ENCODE data around the gene COL9A3. TPM values are rescaled to one million over a fixed set of nuclear protein-coding genes. Genes with fewer than 3 reads are reported as not detected.

The COL9A3 gene
- total and polyA plus RNA-seq, 2 donors, result 4.1 to 7.0 TPM

DNA sequence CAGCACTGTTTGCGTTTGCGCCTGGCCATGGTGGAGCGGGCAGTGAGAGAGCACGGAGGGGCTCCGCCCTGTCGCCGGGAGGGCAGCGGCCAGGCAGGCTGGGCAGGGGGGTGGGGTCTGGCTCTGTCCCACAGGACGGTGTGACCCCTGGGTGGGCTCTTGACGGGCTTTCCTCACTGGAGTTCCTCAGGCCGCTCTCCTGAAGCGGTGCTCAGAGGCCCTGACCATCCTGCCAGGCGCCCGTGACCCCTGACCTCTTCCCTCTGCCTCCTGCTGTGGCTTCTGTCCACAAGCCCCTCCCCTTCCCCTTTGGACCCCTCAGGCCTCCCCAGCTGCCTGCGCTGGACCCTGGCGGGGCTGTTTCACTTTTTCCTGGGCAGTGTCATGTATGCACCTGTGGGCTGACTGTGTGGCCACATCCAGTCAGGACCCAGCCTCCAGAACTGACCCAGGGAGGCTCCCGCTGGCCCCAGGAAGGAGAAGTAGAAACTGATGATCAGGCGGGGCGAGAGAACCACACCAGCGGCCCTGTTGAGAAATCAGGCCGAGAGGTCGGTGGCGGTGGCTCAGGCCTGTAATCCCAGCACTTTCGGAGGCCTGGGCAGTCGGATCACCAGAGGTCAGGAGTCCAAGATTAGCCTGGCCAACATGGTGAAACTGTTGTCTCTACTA lies 11.0 kb upstream of the COL9A3 start:
- Histone ChIP-seq H3K27me3 (ENCODE audit: control insufficient read depth in 2 of 2, insufficient read depth in 1 of 2, low read length in 1 of 2) (no peaks in the 10 kb centered on the region), H3K9me3 (ENCODE audit: control insufficient read depth in 2 of 2, insufficient read depth in 1 of 2, low read length in 1 of 2) (no peaks in the 10 kb centered on the region), H3K27ac (ENCODE audit: low read depth in 1 of 2, low read length in 1 of 2) (peak overlapping the region in 1 of 2 donors; percentile 46), H3K4me1 (ENCODE audit: control insufficient read depth in 2 of 2, insufficient read depth in 2 of 2, low read length in 2 of 2) (peaks cover 13 to 24% of the 10 kb centered on the region in 2 donors), H3K4me3 (ENCODE audit: low read length in 2 of 2) (peak overlapping the region; percentile 59 to 86), H3K36me3 (ENCODE audit: control insufficient read depth in 2 of 2, insufficient read depth in 2 of 2, low read length in 1 of 2) (peaks cover 37 to 42% of the 10 kb centered on the region in 2 donors)
- WGBS, result 58% methylated on average over 25 of the region's 25 CpGs
- DNase-seq (ENCODE audit: low read depth in 6 of 9, low spot score in 9 of 9), result no peak

DNA sequence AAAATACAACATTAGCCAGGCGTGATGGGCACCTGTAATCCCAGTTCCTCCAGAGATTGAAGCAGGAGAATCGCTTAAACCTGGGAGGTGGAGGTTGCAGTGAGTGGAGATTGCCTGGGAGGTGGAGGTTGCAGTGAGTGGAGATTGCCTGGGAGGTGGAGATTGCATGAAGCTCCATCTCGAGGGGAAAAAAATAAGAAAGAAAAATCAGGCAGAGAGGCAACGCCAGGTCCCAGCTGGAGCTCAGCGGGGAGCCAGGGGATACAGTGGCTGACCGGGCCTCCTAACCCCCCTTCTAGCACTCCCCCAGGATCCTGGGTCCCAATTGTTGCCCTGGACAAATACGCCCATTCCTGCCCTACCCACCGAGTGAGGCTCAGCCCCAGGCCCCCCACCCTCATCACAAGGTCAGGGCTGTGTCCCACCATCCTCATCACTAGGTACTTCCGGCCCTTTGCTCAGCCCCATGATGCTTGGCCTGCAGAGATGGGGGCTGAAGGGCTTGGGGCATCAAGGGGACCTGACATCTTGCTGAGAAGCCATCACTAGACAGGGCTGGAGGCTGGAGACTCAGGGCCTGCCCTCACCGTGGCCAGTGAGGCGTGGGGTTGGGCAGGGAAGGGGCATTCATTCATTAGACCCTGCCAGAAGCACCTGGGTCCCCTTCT lies 10.3 kb upstream of the COL9A3 start:
- no peak overlapping the region for H3K4me3 ChIP-seq (ENCODE audit: low read length in 2 of 2)
- H3K4me1 ChIP-seq (ENCODE audit: control insufficient read depth in 2 of 2, insufficient read depth in 2 of 2, low read length in 2 of 2), result peaks cover 13 to 24% of the 10 kb centered on the region in 2 donors
- no peak for DNase-seq (ENCODE audit: low read depth in 6 of 9, low spot score in 9 of 9)
- H3K9me3 ChIP-seq (ENCODE audit: control insufficient read depth in 2 of 2, insufficient read depth in 1 of 2, low read length in 1 of 2), result no peaks in the 10 kb centered on the region
- 86% methylated on average over 11 of the region's 11 CpGs for WGBS
- H3K27ac ChIP-seq (ENCODE audit: low read depth in 1 of 2, low read length in 1 of 2), result no peak overlapping the region
- no peaks in the 10 kb centered on the region for H3K27me3 ChIP-seq (ENCODE audit: control insufficient read depth in 2 of 2, insufficient read depth in 1 of 2, low read length in 1 of 2)
- H3K36me3 ChIP-seq (ENCODE audit: control insufficient read depth in 2 of 2, insufficient read depth in 2 of 2, low read length in 1 of 2), result peaks cover 40 to 45% of the 10 kb centered on the region in 2 donors

DNA sequence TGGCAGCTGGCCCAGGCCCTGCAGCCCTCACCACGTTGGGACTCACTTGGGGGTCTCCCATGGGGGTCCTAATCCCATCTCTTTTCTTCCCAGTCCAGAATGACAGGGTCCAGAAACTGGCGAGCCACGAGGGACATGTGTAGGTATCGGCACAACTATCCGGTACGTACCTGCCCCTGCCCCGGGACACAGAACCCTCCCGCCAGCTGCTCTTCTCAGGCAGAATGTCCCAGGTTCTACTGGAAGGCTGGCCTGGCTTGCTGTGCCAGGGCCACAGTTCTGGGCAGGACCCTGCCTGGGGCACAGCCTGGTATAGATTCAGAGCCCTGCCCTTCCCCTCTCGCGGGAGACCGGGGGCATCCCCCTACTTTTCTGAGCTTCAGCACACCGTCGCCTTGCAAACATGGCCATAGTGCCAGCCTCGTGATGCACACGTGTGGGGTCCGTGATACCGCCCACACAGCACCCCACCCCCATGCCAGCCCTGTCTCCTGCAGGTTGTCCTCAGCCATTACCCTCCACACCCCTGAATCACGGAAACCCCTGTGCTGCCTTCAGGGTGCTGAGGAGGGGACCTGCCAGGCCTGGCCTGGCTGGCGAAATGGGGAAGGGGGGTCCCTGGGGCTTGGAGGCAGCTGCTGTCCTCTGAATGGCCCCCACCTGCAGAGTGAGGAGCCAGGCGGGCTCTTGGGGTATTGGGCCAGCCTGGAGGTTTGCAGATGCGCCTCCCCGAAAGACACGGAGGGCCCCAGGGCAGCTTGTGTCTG lies 9.2 kb upstream of the COL9A3 start:
- H3K9me3 ChIP-seq (ENCODE audit: control insufficient read depth in 2 of 2, insufficient read depth in 1 of 2, low read length in 1 of 2), result no peaks in the 10 kb centered on the region
- H3K4me1 ChIP-seq (ENCODE audit: control insufficient read depth in 2 of 2, insufficient read depth in 2 of 2, low read length in 2 of 2), result peaks cover 13 to 24% of the 10 kb centered on the region in 2 donors
- no peak overlapping the region for H3K4me3 ChIP-seq (ENCODE audit: low read length in 2 of 2)
- H3K27me3 ChIP-seq (ENCODE audit: control insufficient read depth in 2 of 2, insufficient read depth in 1 of 2, low read length in 1 of 2), result no peaks in the 10 kb centered on the region
- DNase-seq (ENCODE audit: low read depth in 6 of 9, low spot score in 9 of 9), result no peak
- WGBS, result 96% methylated on average over 23 of the region's 23 CpGs
- peaks cover 50 to 54% of the 10 kb centered on the region in 2 donors for H3K36me3 ChIP-seq (ENCODE audit: control insufficient read depth in 2 of 2, insufficient read depth in 2 of 2, low read length in 1 of 2)
- no peak overlapping the region for H3K27ac ChIP-seq (ENCODE audit: low read depth in 1 of 2, low read length in 1 of 2)

DNA sequence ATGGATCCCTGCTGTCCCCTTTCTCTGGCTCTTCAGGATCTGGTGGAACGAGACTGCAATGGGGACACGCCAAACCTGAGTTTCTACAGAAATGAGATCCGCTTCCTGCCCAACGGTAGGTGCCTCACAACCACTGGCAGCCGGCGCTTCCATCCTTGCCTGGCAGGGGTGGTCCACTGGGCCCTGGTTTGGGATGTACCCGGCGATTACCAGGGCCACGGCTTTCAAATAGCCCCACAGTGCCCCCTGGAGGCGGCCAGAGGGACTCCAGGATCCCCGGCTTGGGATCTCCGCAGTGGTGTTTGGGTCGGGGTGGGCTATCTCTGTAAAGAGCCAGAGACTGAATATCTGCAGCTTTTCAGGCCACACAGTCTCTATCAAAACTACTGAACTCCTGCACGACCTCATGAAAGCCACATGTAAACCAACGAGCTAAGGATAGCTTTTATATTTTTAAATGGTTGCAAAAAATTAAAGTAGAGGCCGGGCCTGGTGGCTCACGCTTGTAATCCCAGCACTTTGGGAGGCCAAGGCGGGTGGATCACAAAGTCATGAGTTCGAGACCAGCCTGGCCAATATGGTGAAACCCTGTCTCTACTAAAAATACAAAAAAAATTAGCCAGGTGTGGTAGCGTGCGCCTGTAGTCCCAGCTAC lies 8.5 kb upstream of the COL9A3 start:
- Histone ChIP-seq H3K36me3 (ENCODE audit: control insufficient read depth in 2 of 2, insufficient read depth in 2 of 2, low read length in 1 of 2) (peaks cover 54 to 59% of the 10 kb centered on the region in 2 donors), H3K9me3 (ENCODE audit: control insufficient read depth in 2 of 2, insufficient read depth in 1 of 2, low read length in 1 of 2) (no peaks in the 10 kb centered on the region), H3K27me3 (ENCODE audit: control insufficient read depth in 2 of 2, insufficient read depth in 1 of 2, low read length in 1 of 2) (no peaks in the 10 kb centered on the region), H3K27ac (ENCODE audit: low read depth in 1 of 2, low read length in 1 of 2) (no peak overlapping the region), H3K4me1 (ENCODE audit: control insufficient read depth in 2 of 2, insufficient read depth in 2 of 2, low read length in 2 of 2) (peaks cover 13 to 24% of the 10 kb centered on the region in 2 donors), H3K4me3 (ENCODE audit: low read length in 2 of 2) (no peak overlapping the region)
- WGBS, result 58% methylated on average over 21 of the region's 21 CpGs
- DNase-seq (ENCODE audit: low read depth in 6 of 9, low spot score in 9 of 9), result peak in 4 of 9 donors; percentile 36 to 67 (median 56)

DNA sequence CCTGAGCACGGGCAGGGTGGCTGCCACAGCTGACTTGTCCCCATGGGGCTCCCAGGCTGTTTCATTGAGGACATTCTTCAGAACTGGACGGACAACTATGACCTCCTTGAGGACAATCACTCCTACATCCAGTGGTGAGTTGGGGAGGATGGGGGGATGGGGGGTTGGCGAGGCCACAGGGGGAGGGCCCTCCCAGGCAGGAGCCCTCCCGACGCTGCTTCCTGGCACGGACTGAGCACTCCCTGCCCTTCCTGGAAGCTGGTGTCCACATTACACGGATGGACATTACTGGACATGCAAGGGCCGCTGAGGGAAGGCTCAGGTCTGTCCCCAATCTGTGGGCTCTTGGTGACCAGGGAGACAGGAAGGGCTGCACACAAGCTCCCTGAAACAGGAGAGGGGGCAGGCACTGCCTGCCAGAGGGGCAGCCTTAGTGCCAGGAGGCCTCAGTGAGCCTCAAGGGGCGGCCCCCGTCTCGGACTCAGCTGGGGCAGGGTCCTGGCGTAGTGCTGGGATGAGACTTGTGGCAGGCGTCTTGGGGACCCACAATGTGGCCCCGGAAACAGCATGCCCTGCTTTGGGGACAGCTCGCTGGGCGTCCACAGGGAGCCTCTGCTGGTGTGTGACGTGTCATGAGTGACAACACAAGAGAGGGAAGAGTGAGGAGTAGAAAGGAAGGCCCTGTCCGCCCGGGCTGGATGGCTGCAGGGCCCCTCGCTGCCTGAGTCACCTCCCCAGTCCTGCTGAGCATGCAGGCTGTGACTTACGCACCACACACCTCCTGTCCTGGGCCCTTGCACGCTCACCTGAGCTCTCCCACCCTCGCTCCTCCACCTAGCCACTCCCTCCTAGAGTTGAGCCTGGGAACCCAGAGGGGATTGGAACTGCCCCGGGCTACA lies 7.1 kb upstream of the COL9A3 start:
- Histone ChIP-seq H3K36me3 (ENCODE audit: control insufficient read depth in 2 of 2, insufficient read depth in 2 of 2, low read length in 1 of 2) (peaks cover 56 to 67% of the 10 kb centered on the region in 2 donors), H3K4me1 (ENCODE audit: control insufficient read depth in 2 of 2, insufficient read depth in 2 of 2, low read length in 2 of 2) (peaks cover 9 to 15% of the 10 kb centered on the region in 2 donors), H3K27ac (ENCODE audit: low read depth in 1 of 2, low read length in 1 of 2) (no peak overlapping the region), H3K9me3 (ENCODE audit: control insufficient read depth in 2 of 2, insufficient read depth in 1 of 2, low read length in 1 of 2) (no peaks in the 10 kb centered on the region), H3K27me3 (ENCODE audit: control insufficient read depth in 2 of 2, insufficient read depth in 1 of 2, low read length in 1 of 2) (peaks cover 4 to 9% of the 10 kb centered on the region in 2 donors), H3K4me3 (ENCODE audit: low read length in 2 of 2) (no peak overlapping the region)
- DNase-seq (ENCODE audit: low read depth in 6 of 9, low spot score in 9 of 9), result no peak
- WGBS, result 99% methylated on average over 24 of the region's 24 CpGs

DNA sequence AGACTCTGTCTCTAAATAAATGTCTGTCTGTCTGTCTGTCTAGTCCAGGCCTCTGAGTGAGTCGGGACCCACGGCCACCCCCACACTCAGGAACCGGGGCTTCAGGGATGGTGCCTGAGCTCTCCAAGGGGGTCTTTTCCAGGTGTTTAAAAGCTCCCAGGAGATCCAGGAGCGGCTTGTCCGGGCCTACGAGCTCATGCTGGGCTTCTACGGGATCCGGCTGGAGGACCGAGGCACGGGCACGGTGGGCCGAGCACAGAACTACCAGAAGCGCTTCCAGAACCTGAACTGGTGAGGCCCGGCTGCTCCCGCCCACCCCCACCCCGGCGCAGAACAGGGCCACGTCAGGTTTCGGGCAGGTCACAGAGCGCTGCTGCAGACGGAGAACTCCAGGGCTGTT lies 5.5 kb upstream of the COL9A3 start:
- 98% methylated on average over 21 of the region's 21 CpGs for WGBS
- Histone ChIP-seq H3K4me3 (ENCODE audit: low read length in 2 of 2) (no peak overlapping the region), H3K27ac (ENCODE audit: low read depth in 1 of 2, low read length in 1 of 2) (no peak overlapping the region), H3K4me1 (ENCODE audit: control insufficient read depth in 2 of 2, insufficient read depth in 2 of 2, low read length in 2 of 2) (peaks cover 2 to 17% of the 10 kb centered on the region in 2 donors), H3K27me3 (ENCODE audit: control insufficient read depth in 2 of 2, insufficient read depth in 1 of 2, low read length in 1 of 2) (peaks cover 18 to 24% of the 10 kb centered on the region in 2 donors), H3K36me3 (ENCODE audit: control insufficient read depth in 2 of 2, insufficient read depth in 2 of 2, low read length in 1 of 2) (peaks cover 56 to 67% of the 10 kb centered on the region in 2 donors), H3K9me3 (ENCODE audit: control insufficient read depth in 2 of 2, insufficient read depth in 1 of 2, low read length in 1 of 2) (no peaks in the 10 kb centered on the region)
- no peak for DNase-seq (ENCODE audit: low read depth in 6 of 9, low spot score in 9 of 9)

DNA sequence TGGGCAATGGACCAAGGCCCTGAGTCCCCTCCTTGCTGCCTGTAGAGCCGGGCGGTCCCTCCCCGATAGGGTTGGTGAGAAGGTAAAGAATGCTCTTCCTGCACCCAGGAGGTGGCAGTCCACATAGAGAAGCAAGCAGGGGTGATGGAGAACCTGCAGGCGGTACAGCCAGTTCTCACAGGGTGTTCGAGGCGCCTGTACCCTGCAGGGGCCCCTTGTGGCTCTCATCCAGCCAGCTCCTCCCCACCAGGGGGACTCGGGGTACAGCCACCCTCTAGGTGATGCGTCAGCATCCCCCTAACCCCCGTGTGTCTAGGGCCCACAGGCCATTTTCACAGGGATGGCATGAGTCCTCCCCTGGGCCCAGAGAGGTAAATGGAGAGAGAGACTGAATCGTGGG lies 5.1 kb upstream of the COL9A3 start:
- H3K9me3 ChIP-seq (ENCODE audit: control insufficient read depth in 2 of 2, insufficient read depth in 1 of 2, low read length in 1 of 2), result no peaks in the 10 kb centered on the region
- DNase-seq (ENCODE audit: low read depth in 6 of 9, low spot score in 9 of 9), result no peak
- no peak overlapping the region for H3K27ac ChIP-seq (ENCODE audit: low read depth in 1 of 2, low read length in 1 of 2)
- no peak overlapping the region for H3K4me3 ChIP-seq (ENCODE audit: low read length in 2 of 2)
- peaks cover 22 to 28% of the 10 kb centered on the region in 2 donors for H3K27me3 ChIP-seq (ENCODE audit: control insufficient read depth in 2 of 2, insufficient read depth in 1 of 2, low read length in 1 of 2)
- H3K36me3 ChIP-seq (ENCODE audit: control insufficient read depth in 2 of 2, insufficient read depth in 2 of 2, low read length in 1 of 2), result peaks cover 56 to 65% of the 10 kb centered on the region in 2 donors
- WGBS, result 95% methylated on average over 10 of the region's 10 CpGs
- H3K4me1 ChIP-seq (ENCODE audit: control insufficient read depth in 2 of 2, insufficient read depth in 2 of 2, low read length in 2 of 2), result peaks cover 3 to 16% of the 10 kb centered on the region in 2 donors

DNA sequence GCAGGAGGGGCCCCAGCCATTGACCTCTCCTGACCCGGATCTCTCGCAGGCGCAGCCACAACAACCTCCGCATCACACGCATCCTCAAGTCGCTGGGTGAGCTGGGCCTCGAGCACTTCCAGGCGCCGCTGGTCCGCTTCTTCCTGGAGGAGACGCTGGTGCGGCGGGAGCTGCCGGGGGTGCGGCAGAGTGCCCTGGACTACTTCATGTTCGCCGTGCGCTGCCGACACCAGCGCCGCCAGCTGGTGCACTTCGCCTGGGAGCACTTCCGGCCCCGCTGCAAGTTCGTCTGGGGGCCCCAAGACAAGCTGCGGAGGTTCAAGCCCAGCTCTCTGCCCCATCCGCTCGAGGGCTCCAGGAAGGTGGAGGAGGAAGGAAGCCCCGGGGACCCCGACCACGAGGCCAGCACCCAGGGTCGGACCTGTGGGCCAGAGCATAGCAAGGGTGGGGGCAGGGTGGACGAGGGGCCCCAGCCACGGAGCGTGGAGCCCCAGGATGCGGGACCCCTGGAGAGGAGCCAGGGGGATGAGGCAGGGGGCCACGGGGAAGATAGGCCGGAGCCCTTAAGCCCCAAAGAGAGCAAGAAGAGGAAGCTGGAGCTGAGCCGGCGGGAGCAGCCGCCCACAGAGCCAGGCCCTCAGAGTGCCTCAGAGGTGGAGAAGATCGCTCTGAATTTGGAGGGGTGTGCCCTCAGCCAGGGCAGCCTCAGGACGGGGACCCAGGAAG lies 4.5 kb upstream of the COL9A3 start:
- no peaks in the 10 kb centered on the region for H3K9me3 ChIP-seq (ENCODE audit: control insufficient read depth in 2 of 2, insufficient read depth in 1 of 2, low read length in 1 of 2)
- no peak overlapping the region for H3K27ac ChIP-seq (ENCODE audit: low read depth in 1 of 2, low read length in 1 of 2)
- DNase-seq (ENCODE audit: low read depth in 6 of 9, low spot score in 9 of 9), result no peak
- H3K4me1 ChIP-seq (ENCODE audit: control insufficient read depth in 2 of 2, insufficient read depth in 2 of 2, low read length in 2 of 2), result peaks cover 3 to 11% of the 10 kb centered on the region in 2 donors
- H3K36me3 ChIP-seq (ENCODE audit: control insufficient read depth in 2 of 2, insufficient read depth in 2 of 2, low read length in 1 of 2), result peaks cover 53 to 60% of the 10 kb centered on the region in 2 donors
- no peak overlapping the region for H3K4me3 ChIP-seq (ENCODE audit: low read length in 2 of 2)
- peaks cover 28 to 32% of the 10 kb centered on the region in 2 donors for H3K27me3 ChIP-seq (ENCODE audit: control insufficient read depth in 2 of 2, insufficient read depth in 1 of 2, low read length in 1 of 2)
- WGBS, result 92% methylated on average over 43 of the region's 43 CpGs
